PC-9 (cell line): ENCODE results near the gene PTPN11.

Experiments used
- CTCF ChIP-seq: fragments of 200-600 bp; sonication (generic); conservative IDR thresholded peaks from 2 replicates; pipeline ENCODE4 v1.6.1; 2017; ENCODE audit warnings: mixed run types, antibody characterized with exemption, mild to moderate bottlenecking, moderate library complexity
- EZH2 ChIP-seq: fragments of 200-600 bp; sonication (generic); IDR thresholded peaks from 2 replicates; pipeline ENCODE4 v1.8.0; 2017; ENCODE audit warnings: antibody characterized with exemption, low read depth

GRCh38 chr12:112527082-112527481 is 108.3 kb downstream of the PTPN11 start:
- TF ChIP-seq CTCF (no peak), EZH2 (no peak)
